B cell (primary cell): ENCODE results near the gene CASZ1.

Experiments used
- CTCF ChIP-seq: fragments of 200-600 bp; IDR thresholded peaks from one replicate; pipeline ENCODE4 v1.8.0; 2022; ENCODE audit warnings: antibody characterized with exemption, mild to moderate bottlenecking
- EZH2 ChIP-seq: IDR thresholded peaks from 2 replicates; pipeline ENCODE4 v1.6.1; 2012; ENCODE audit warnings: borderline replicate concordance, low read depth, mild to moderate bottlenecking, moderate library complexity, low read length; ENCODE audit not compliant: insufficient read depth, poor library complexity, severe bottlenecking

GRCh38 chr1:10708757-10709156 is 87.7 kb downstream of the CASZ1 start:
- TF ChIP-seq CTCF: no peak
- TF ChIP-seq EZH2: no peak
